PC-3 (cell line): ENCODE results near the gene TPPP3. TPM values are rescaled to one million over a fixed set of nuclear protein-coding genes. Genes with fewer than 3 reads are reported as not detected.

ENCODE experiments used
- ATAC-seq: fragments of 200-7000 bp; cut with Tn5 transposase; 2 replicates; pipeline ENCODE4 v1.9.1; 2020; ENCODE audit warnings: mild to moderate bottlenecking, moderate library complexity
- BruUV-seq: library from RNA; stranded (reverse); fragments of 400-500 nt; replicated peaks from 2 replicates; lab custom pipeline; 2021; lab: Mats Ljungman, UMichigan
- CTCF ChIA-PET: fragments of 300-600 bp; sonication (Branson Sonifier 250); formaldehyde crosslinking; loops from one replicate; lab custom pipeline; 2022; ENCODE audit warnings: antibody characterized with exemption; lab: Charles Lee
- POLR2A ChIA-PET: fragments of 300-600 bp; sonication (Branson Sonifier 250); formaldehyde crosslinking; loops from one replicate; lab custom pipeline; 2022; ENCODE audit warnings: antibody characterized with exemption; ENCODE audit not compliant: unreplicated experiment; lab: Charles Lee
- DNase-seq: peaks from one replicate; pipeline ENCODE4 v3.0.0-alpha.2; 2015
- H2AFZ ChIP-seq: fragments of 300-600 bp; sonication (generic); 2 replicates; pipeline ENCODE4 v1.6.0; 2016; ENCODE audit warnings: antibody characterized with exemption, low read length
- H3F3A ChIP-seq: fragments of 300-600 bp; sonication (generic); one replicate; pipeline ENCODE4 v1.6.0; 2017; ENCODE audit warnings: antibody characterized with exemption, low read length, control low read depth, mild to moderate bottlenecking; ENCODE audit not compliant: unreplicated experiment
- H3K27ac ChIP-seq: fragments of 300-600 bp; sonication (generic); 2 replicates; pipeline ENCODE4 v1.5.1; 2016; ENCODE audit warnings: mild to moderate bottlenecking, low read length
- H3K27me3 ChIP-seq: fragments of 300-600 bp; sonication (generic); 2 replicates; pipeline ENCODE4 v1.6.1; 2016; ENCODE audit warnings: low read length, mixed read lengths
- H3K36me3 ChIP-seq: fragments of 300-600 bp; sonication (generic); 2 replicates; pipeline ENCODE4 v1.6.1; 2016; ENCODE audit warnings: low read depth, mixed run types, low read length, mixed read lengths
- H3K4me1 ChIP-seq: fragments of 300-600 bp; sonication (generic); 2 replicates; pipeline ENCODE4 v1.5.1; 2016; ENCODE audit warnings: low read length; ENCODE audit not compliant: insufficient read depth
- H3K4me2 ChIP-seq: fragments of 300-600 bp; sonication (generic); 2 replicates; pipeline ENCODE4 v1.6.0; 2016; ENCODE audit warnings: low read length
- H3K4me3 ChIP-seq: fragments of 300-600 bp; sonication (generic); 2 replicates; pipeline ENCODE4 v1.5.1; 2016; ENCODE audit warnings: mild to moderate bottlenecking, low read length, mixed read lengths
- H3K79me2 ChIP-seq: fragments of 300-600 bp; sonication (generic); 2 replicates; pipeline ENCODE4 v1.6.1; 2017; ENCODE audit warnings: low read length, mixed read lengths
- H3K9ac ChIP-seq: fragments of 300-600 bp; sonication (generic); 2 replicates; pipeline ENCODE4 v1.6.0; 2016; ENCODE audit warnings: mild to moderate bottlenecking, low read length
- H3K9me2 ChIP-seq: fragments of 300-600 bp; sonication (generic); replicated peaks from 2 replicates; pipeline ENCODE4 v1.6.1; 2016; ENCODE audit warnings: mixed run types, low read length, mixed read lengths
- H3K9me3 ChIP-seq: fragments of 300-600 bp; sonication (generic); 2 replicates; pipeline ENCODE4 v1.6.1; 2016; ENCODE audit warnings: low read length, mixed read lengths
- H4K20me1 ChIP-seq: fragments of 300-600 bp; sonication (generic); 2 replicates; pipeline ENCODE4 v1.6.1; 2016; ENCODE audit warnings: low read length, mixed read lengths
- CTCF ChIP-seq: fragments of 300-600 bp; sonication (generic); conservative IDR thresholded peaks from 2 replicates; pipeline ENCODE4 v1.5.1; 2017; ENCODE audit warnings: antibody characterized with exemption, low read depth, mild to moderate bottlenecking, low read length
- EZH2 ChIP-seq: fragments of 300-600 bp; sonication (generic); IDR thresholded peaks from one replicate; pipeline ENCODE4 v1.6.1; 2017; ENCODE audit warnings: antibody characterized with exemption, mild to moderate bottlenecking, low read length; ENCODE audit not compliant: unreplicated experiment
- EZH2phosphoT487 ChIP-seq: fragments of 300-600 bp; sonication (generic); IDR thresholded peaks from 2 replicates; pipeline ENCODE4 v1.6.1; 2018; ENCODE audit warnings: mild to moderate bottlenecking, antibody characterized with exemption, low read length, borderline replicate concordance
- intact Hi-C: fragments of 100-400 bp; cut with micrococcal nuclease; formaldehyde crosslinking; loops from 2 replicates; pipeline ENCODE4 v1.9.0; 2023
- total RNA-seq: library from RNA; depleted of rRNA; stranded (reverse); fragments of >200 nt; gene quantifications from 2 replicates; pipeline ENCODE4 v1.2.3, GENCODE V29; 2014

TPPP3 gene
- total RNA-seq, 1 experiment from 2014 or later = not detected

DNA sequence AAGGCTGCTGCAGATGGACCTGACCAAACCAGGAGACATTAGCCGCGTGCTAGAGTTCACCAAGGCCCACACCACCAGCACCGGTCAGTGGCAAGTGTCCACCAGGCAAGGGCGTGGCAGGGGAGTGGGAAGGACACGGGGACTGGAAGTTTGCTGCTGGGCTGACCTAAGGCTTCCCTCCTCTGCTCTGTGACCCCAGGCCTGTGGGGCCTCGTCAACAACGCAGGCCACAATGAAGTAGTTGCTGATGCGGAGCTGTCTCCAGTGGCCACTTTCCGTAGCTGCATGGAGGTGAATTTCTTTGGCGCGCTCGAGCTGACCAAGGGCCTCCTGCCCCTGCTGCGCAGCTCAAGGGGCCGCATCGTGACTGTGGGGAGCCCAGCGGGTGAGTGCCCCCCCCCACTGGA, 42.5 kb upstream of the TPPP3 start:
- TF ChIP-seq EZH2 (no peak), CTCF (no peak), EZH2phosphoT487 (no peak)
- Histone ChIP-seq H3K4me2 (no peak overlapping the region), H3K9me3 (no peaks in the 10 kb centered on the region), H3K4me3 (no peak overlapping the region), H3F3A (no peaks in the 10 kb centered on the region), H3K9me2 (no peaks in the 10 kb centered on the region), H3K4me1 (peaks cover 3% of the 10 kb centered on the region; the same call in 1 of the 2 replicates), H3K36me3 (no peaks in the 10 kb centered on the region), H3K27me3 (no peaks in the 10 kb centered on the region), H3K27ac (no peak overlapping the region), H4K20me1 (no peaks in the 10 kb centered on the region), H3K9ac (no peak overlapping the region), H3K79me2 (no peaks in the 10 kb centered on the region), H2AFZ (no peak overlapping the region)
- POLR2A ChIA-PET = no interaction called here
- no TSS peak for BruUV-seq
- DNase-seq (no peak), ATAC-seq (no peak)
- CTCF ChIA-PET = no interaction called here
- intact Hi-C loops = no loop called here

DNA sequence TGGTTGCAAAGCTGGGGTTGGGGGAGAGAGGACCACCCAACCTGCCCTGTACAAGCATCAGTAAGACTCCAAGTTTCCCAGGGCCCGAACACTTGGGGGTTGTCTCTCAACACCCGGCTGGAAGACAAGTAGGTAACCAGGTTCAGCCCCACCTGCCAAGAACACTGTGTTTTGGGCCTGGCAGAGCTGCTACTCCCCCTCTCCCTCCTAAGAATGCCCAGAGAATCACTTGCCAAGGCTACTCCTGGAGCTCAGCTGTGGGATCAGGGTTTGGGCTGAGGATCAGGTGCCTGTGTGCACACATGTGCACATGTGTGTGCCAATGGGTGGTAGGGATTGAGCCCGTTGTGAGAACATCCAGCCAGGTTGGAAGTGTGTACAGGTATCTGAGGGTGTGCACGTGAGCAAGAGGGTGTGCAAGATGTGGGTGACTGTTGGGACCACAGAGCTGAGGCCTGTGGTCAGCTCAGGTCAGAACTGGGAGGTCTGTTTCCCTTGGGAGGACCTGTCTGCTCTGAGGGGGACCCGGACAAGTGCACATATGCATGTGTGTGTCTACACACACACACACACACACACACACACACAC, 39.9 kb upstream of the TPPP3 start:
- Histone ChIP-seq H3K4me1 (peaks cover 3% of the 10 kb centered on the region), H2AFZ (no peak overlapping the region), H3F3A (no peaks in the 10 kb centered on the region), H3K27ac (no peak overlapping the region), H3K9me2 (no peaks in the 10 kb centered on the region), H3K9ac (no peak overlapping the region), H4K20me1 (no peaks in the 10 kb centered on the region), H3K4me3 (no peak overlapping the region), H3K9me3 (no peaks in the 10 kb centered on the region), H3K4me2 (no peak overlapping the region), H3K27me3 (no peaks in the 10 kb centered on the region), H3K79me2 (no peaks in the 10 kb centered on the region), H3K36me3 (no peaks in the 10 kb centered on the region)
- DNase-seq (no peak), ATAC-seq (no peak)
- CTCF ChIA-PET = no interaction called here
- POLR2A ChIA-PET = no interaction called here
- BruUV-seq = no TSS peak
- intact Hi-C loops = no loop called here
- TF ChIP-seq EZH2 (no peak), CTCF (no peak), EZH2phosphoT487 (no peak)

GRCh38 chr16:67432506-67432890, 39.2 kb upstream of the TPPP3 start:
- CTCF ChIA-PET = no interaction called here
- Histone ChIP-seq H3K4me2 (no peak overlapping the region), H3K36me3 (no peaks in the 10 kb centered on the region), H3K4me3 (no peak overlapping the region), H3K27ac (no peak overlapping the region), H3K4me1 (peaks cover 3% of the 10 kb centered on the region), H3K79me2 (no peaks in the 10 kb centered on the region), H3K9me3 (no peaks in the 10 kb centered on the region), H3K9ac (no peak overlapping the region), H2AFZ (no peak overlapping the region), H3K27me3 (no peaks in the 10 kb centered on the region), H3K9me2 (no peaks in the 10 kb centered on the region), H3F3A (no peaks in the 10 kb centered on the region), H4K20me1 (no peaks in the 10 kb centered on the region)
- no TSS peak for BruUV-seq
- no peak for TF ChIP-seq EZH2phosphoT487
- no peak for TF ChIP-seq CTCF
- TF ChIP-seq EZH2 = no peak
- POLR2A ChIA-PET = no interaction called here
- intact Hi-C loops = no loop called here
- ATAC-seq (no peak), DNase-seq (no peak)
